BJ (cell line): ENCODE data around the gene AP2A1. TPM values are rescaled to one million over a fixed set of nuclear protein-coding genes. Genes with fewer than 3 reads are reported as not detected.

ENCODE experiments used
- CTCF ChIA-PET: fragments of 350-600 bp; formaldehyde crosslinking; extraction: SDS; loops from one replicate; lab custom pipeline; 2021; ENCODE audit warnings: antibody characterized with exemption, inconsistent platforms; lab: Yijun Ruan, JAX
- POLR2A ChIA-PET: fragments of 300-600 bp; sonication (Branson Sonifier 250); formaldehyde crosslinking; extraction: SDS; loops from one replicate; lab custom pipeline; 2021; ENCODE audit warnings: antibody characterized with exemption; lab: Charles Lee
- DNase-seq: peaks from one replicate; pipeline ENCODE4 v3.0.0-alpha.2; 2011; ENCODE audit warnings: low read depth
- H3K27me3 ChIP-seq: 2 replicates; pipeline ENCODE4 v1.6.0; 2011; ENCODE audit warnings: low read length; ENCODE audit not compliant: control insufficient read depth, insufficient read depth
- H3K36me3 ChIP-seq: 2 replicates; pipeline ENCODE4 v1.5.1; 2011; ENCODE audit warnings: low read length; ENCODE audit not compliant: control insufficient read depth, insufficient read depth
- H3K4me3 ChIP-seq: 2 replicates; pipeline ENCODE4 v1.5.1; 2011; ENCODE audit warnings: low read depth, mild to moderate bottlenecking, control low read depth, low read length
- CTCF ChIP-seq: IDR thresholded peaks from 2 replicates; pipeline ENCODE4 v1.5.1; 2011; ENCODE audit warnings: low read depth, mild to moderate bottlenecking, control low read depth, inconsistent platforms, low read length, moderate library complexity; ENCODE audit not compliant: insufficient read depth
- polyA plus RNA-seq: library from polyadenylated mRNA; depleted of rRNA; stranded (reverse); fragments of >200 nt; gene quantifications from 2 replicates; pipeline ENCODE4 v1.2.3, GENCODE V29; 2011

AP2A1 gene
- polyA plus RNA-seq, 1 experiment = 153 TPM

DNA sequence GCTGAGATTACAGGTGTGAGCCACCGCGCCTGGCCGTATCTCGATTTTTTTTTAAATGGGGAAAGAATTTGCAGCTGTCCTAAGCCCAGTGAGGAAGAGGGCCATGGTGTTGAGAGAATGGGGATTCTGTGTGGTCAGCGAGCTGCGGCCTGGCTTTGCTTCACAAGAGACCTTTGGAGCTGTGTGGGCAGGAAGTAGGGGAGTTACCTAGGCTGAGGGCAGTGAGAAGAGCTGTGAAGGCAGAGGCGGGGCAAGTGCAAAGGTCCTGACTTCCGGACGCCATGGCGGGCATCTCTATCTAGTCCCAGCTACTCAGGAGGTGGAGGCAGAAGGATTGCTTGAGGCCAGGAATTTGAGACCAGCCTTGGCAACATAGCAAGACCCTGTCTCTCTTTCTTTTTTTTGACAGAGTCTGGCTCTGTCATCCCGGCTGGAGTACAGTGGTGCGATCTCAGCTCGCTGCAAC, 4.9 kb downstream of the AP2A1 start:
- no peaks in the 10 kb centered on the region for H3K27me3 ChIP-seq
- DNase-seq = no peak
- no peak for TF ChIP-seq CTCF
- ChIA-PET CTCF (no interaction called here), POLR2A (no interaction called here)
- peaks cover 13% of the 10 kb centered on the region for H3K36me3 ChIP-seq
- H3K4me3 ChIP-seq = no peak overlapping the region

GRCh38 chr19:49772850-49773432, 6.1 kb downstream of the AP2A1 start:
- ChIA-PET CTCF (no interaction called here), POLR2A (no interaction called here)
- Histone ChIP-seq H3K36me3 (peaks cover 16% of the 10 kb centered on the region), H3K27me3 (no peaks in the 10 kb centered on the region), H3K4me3 (no peak overlapping the region)
- no peak for DNase-seq
- TF ChIP-seq CTCF = no peak

DNA sequence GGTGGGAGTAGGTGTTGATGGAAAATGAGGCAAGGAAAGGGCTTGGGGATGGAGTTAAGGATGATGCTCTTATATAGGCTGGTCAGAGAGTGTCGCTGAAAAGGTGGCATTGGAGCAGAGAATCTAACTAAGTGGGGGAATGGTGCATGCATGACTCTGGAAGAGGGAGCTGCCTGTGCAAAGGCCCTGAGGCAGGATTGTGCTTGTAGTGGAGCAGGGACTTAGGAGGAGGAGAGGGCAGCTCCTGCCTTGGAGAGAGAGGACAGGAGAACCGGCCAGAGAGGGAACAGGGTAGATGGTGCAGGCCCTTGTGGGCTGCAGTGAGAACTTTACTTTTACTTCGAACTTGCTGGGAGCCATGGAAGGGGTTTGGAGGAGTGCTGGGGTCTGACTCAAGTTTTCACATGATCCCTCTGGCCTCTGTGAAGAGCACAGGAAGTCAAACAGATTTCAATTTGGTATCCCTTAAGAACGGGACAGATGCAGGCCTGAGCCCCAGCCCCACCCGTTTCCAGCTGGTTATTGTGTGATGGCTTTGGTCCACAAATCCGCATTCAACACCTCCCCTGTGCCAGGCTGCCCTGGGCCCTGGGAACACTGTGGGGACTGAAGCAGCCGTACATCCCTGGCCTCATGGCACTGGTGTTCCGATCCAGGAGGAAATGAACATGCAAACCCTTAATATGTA, 7.0 kb downstream of the AP2A1 start:
- no peaks in the 10 kb centered on the region for H3K27me3 ChIP-seq
- no peak for TF ChIP-seq CTCF
- POLR2A ChIA-PET = no interaction called here
- no peak overlapping the region for H3K4me3 ChIP-seq
- CTCF ChIA-PET = no interaction called here
- peaks cover 15% of the 10 kb centered on the region for H3K36me3 ChIP-seq
- DNase-seq = no peak

DNA sequence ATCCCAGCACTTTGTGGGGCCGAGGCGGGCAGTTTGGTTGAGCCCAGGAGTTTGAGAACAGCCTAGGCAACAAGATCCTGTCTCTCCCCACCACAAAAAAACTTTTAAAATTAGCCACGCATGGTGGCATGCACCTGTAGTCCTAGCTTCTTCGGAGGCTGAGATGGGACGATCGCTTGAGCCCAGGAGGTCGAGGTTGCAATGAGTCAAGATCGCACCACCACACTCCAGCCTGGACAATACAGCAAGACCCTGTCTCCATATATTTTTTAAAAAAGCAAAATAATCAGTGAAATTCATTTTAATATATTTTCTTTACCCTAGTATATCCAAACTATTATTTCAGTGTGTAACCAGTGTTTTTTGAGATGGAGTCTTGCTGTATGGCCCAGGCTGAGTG, 8.2 kb downstream of the AP2A1 start:
- no peaks in the 10 kb centered on the region for H3K27me3 ChIP-seq
- CTCF ChIA-PET = no interaction called here
- POLR2A ChIA-PET = no interaction called here
- TF ChIP-seq CTCF = no peak
- H3K36me3 ChIP-seq = peaks cover 17% of the 10 kb centered on the region
- DNase-seq = no peak
- H3K4me3 ChIP-seq = no peak overlapping the region

DNA sequence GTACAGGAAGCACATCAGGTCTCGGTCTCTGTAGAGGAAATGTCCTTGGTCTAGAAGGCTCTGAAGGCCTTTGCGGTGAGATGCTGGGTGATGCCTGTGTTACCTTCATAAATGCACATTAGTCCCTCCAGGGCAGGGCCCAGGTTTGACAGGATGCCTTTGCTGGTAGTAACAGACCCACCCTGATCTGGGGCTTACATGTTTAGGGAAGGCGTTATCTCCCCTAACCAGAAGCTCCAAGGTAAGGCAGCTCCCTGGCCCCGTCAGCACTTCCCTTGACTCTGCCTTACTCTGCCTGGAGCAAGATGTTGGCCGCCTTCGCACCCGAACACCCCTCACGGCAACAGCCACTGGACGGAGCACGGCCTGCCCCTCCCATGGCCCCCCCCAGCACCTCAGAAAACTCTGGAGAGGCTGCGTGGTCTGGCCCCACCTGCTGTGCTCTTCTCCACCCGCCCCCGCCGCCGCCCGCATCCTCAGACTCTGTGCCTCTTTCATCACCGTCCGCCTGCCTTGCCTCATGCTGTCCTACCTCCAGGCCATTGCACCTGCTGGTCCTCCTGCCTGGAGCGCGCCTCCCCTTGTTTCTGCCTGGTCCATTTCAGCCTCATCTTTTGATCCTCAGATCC, 9.1 kb downstream of the AP2A1 start:
- CTCF ChIA-PET = no interaction called here
- H3K36me3 ChIP-seq = peaks cover 17% of the 10 kb centered on the region
- no peaks in the 10 kb centered on the region for H3K27me3 ChIP-seq
- TF ChIP-seq CTCF = no peak
- no peak for DNase-seq
- POLR2A ChIA-PET = no interaction called here
- H3K4me3 ChIP-seq = no peak overlapping the region
